K562 (cell line): ENCODE results near the gene LAMTOR4. TPM values are rescaled to one million over a fixed set of nuclear protein-coding genes. Genes with fewer than 3 reads are reported as not detected.

Source experiments
- CEBPG ChIP-seq, 3 experiments: fragments of 200-800 bp in 1 of 3; sonication (Bioruptor generic) in 1 of 3; sonication (generic) in 1 of 3; formaldehyde crosslinking in 1 of 3; IDR thresholded peaks in 2 of 3; conservative IDR thresholded peaks in 1 of 3; 2 replicates each; pipeline versions ENCODE4 v1.6.1 to v1.8.0; 2016 to 2022; ENCODE audit warnings: missing compliant biosample characterization in 2 of 3, missing genetic modification characterization in 2 of 3, mild to moderate bottlenecking in 1 of 3, missing genetic modification reagents in 1 of 3
- DNMT1 ChIP-seq: fragments of 450-650 bp; IDR thresholded peaks from 2 replicates; pipeline ENCODE4 v1.6.1; 2016; ENCODE audit warnings: antibody characterized with exemption, mild to moderate bottlenecking
- HNRNPUL1 ChIP-seq: fragments of 200-400 bp; formaldehyde crosslinking; IDR thresholded peaks from 2 replicates; pipeline ENCODE4 v1.6.1; 2017; ENCODE audit warnings: low read length
- PCBP1 ChIP-seq: fragments of 200-400 bp; formaldehyde crosslinking; IDR thresholded peaks from 2 replicates; pipeline ENCODE4 v1.6.1; 2018; ENCODE audit warnings: mild to moderate bottlenecking, low read depth, low read length; ENCODE audit not compliant: poor library complexity, severe bottlenecking
- PTRF ChIP-seq: fragments of 450-650 bp; IDR thresholded peaks from 2 replicates; pipeline ENCODE4 v1.6.1; 2016; ENCODE audit warnings: mild to moderate bottlenecking, missing genetic modification characterization, missing compliant biosample characterization
- REST ChIP-seq, 2 experiments: fragments of 450-650 bp; formaldehyde crosslinking in 1 of 2; IDR thresholded peaks; 2 replicates each; pipeline versions ENCODE4 v1.4.0 to v1.6.1; 2014 to 2020; ENCODE audit warnings: mild to moderate bottlenecking in 2 of 2, borderline replicate concordance in 1 of 2, low read depth in 1 of 2
- SRSF9 ChIP-seq: fragments of 200-400 bp; formaldehyde crosslinking; IDR thresholded peaks from 2 replicates; pipeline ENCODE4 v1.6.1; 2017; ENCODE audit warnings: low read depth, low read length, borderline replicate concordance
- STAT6 ChIP-seq: sonication (generic); formaldehyde crosslinking; IDR thresholded peaks from 2 replicates; pipeline ENCODE4 v1.8.1; 2023; ENCODE audit warnings: mild to moderate bottlenecking, missing genetic modification reagents
- ZNF124 ChIP-seq: sonication (generic); formaldehyde crosslinking; IDR thresholded peaks from 2 replicates; pipeline ENCODE4 v1.8.1; 2022; ENCODE audit warnings: missing genetic modification reagents
- polyA plus RNA-seq, 8 experiments: library from polyadenylated mRNA; depleted of rRNA in 4 of 8; stranded (reverse) in 5 of 8; unstranded in 3 of 8; fragments of >200 nt; fragmentation: Nextera tagmentation in 2 of 8; fragmentation: Illumina TruSeq in 1 of 8; extraction: Ambion mirVana in 2 of 8; extraction: Trizol in 1 of 8; gene quantifications; 2 replicates each; pipeline versions ENCODE4 v1.2.1 to v1.2.3, GENCODE V29; 2011 to 2014; ENCODE audit warnings: inconsistent platforms in 1 of 8, missing spikeins in 1 of 8
- total RNA-seq, 7 experiments: library from RNA; depleted of rRNA in 6 of 7; stranded (reverse); fragments of >200 nt in 6 of 7; fragmentation: Illumina TruSeq in 2 of 7; extraction: Trizol in 2 of 7; gene quantifications; 2 replicates each; pipeline versions ENCODE4 v1.2.1 to v1.2.3, GENCODE V29; 2011 to 2021; ENCODE audit warnings: low replicate concordance in 1 of 7
- TF ChIP-seq, protein P1 (sequence below): sonication (generic); formaldehyde crosslinking; IDR thresholded peaks from 2 replicates; pipeline ENCODE4 v1.8.0; 2022; ENCODE audit warnings: mild to moderate bottlenecking, missing genetic modification reagents
- TF ChIP-seq, protein P2 (sequence below), 2 experiments: fragments of 450-650 bp; IDR thresholded peaks; 2 replicates each; pipeline ENCODE4 v1.6.1; 2016

The LAMTOR4 gene
- total and polyA plus RNA-seq, 9 of the 15 experiments (the other 6 are each of a cell fraction or from before 2014, with no cell fraction given), result 79.6 to 314 (median 195) TPM

- TF ChIP-seq STAT6 (CRISPR knock-in tag) (0 out of 2 replicates have a peak, but pooled peaks have one; percentile 38), SRSF9 (no peak), PCBP1 (peak; percentile 21), PTRF (tag) (0 out of 2 replicates have a peak, but pooled peaks have one; percentile 28), DNMT1 (peak; percentile 79; the same call in 1 of the 2 replicates), CEBPG (CRISPR knock-in tag; IDR thresholded peaks at IDR 0.05) (no peak), CEBPG (tag; conservative IDR thresholded peaks at IDR 0.05 in 1 of 2, IDR thresholded peaks at IDR 0.05 in 1 of 2) (peak in 1 of 2 experiments; percentile 30; a peak in 2 of 4 replicates), REST (IDR thresholded peaks at IDR 0.05; ENCODE audit: borderline replicate concordance) (no peak), REST (CRISPR knock-in tag; IDR thresholded peaks at IDR 0.05; ENCODE audit: low read depth) (peak; percentile 76; the same call in 1 of the 2 replicates), HNRNPUL1 (no peak), ZNF124 (CRISPR knock-in tag) (no peak)
- TF ChIP-seq, protein P1, sequence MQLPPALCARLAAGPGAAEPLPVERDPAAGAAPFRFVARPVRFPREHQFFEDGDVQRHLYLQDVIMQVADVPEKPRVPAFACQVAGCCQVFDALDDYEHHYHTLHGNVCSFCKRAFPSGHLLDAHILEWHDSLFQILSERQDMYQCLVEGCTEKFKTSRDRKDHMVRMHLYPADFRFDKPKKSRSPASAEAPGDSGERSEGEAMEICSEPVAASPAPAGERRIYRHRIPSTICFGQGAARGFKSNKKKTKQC, result 0 out of 2 replicates have a peak, but pooled peaks have one; percentile 24
- TF ChIP-seq, protein P2, sequence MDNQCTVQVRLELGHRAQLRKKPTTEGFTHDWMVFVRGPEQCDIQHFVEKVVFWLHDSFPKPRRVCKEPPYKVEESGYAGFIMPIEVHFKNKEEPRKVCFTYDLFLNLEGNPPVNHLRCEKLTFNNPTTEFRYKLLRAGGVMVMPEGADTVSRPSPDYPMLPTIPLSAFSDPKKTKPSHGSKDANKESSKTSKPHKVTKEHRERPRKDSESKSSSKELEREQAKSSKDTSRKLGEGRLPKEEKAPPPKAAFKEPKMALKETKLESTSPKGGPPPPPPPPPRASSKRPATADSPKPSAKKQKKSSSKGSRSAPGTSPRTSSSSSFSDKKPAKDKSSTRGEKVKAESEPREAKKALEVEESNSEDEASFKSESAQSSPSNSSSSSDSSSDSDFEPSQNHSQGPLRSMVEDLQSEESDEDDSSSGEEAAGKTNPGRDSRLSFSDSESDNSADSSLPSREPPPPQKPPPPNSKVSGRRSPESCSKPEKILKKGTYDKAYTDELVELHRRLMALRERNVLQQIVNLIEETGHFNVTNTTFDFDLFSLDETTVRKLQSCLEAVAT (IDR thresholded peaks at IDR 0.05), result no peak
These were observed 9.7 kb downstream of the LAMTOR4 start, which contains the start of gene TRAPPC14 (continued) for GRCh38 chr7:100158229-100159098.
